ENCODE results near the gene HS3ST3A1. TPM values are rescaled to one million over a fixed set of nuclear protein-coding genes. Genes with fewer than 3 reads are reported as not detected.

HS3ST3A1 gene
- total and polyA plus RNA-seq, 4 experiments from 2014 or later = 1.8 to 4.4 (median 3.1) TPM

- DNase-seq = no peak
Measured at GRCh38 chr17:13640551-13640950, 38.8 kb upstream of the HS3ST3A1 start.

GRCh38 chr17:13638855-13639458 lies 37.2 kb upstream of the HS3ST3A1 start:
- Histone ChIP-seq H3K4me1 (ENCODE audit: insufficient read depth, low read length) (no peaks in the 10 kb centered on the region), H3K9me3 (ENCODE audit: control insufficient read depth in 1 of 2, low read length in 2 of 2) (no peaks in the 10 kb centered on the region), H3K27me3 (ENCODE audit: insufficient read depth, low read length) (no peaks in the 10 kb centered on the region), H3K27ac (ENCODE audit: low read depth, low read length) (no peak overlapping the region), H3K36me3 (ENCODE audit: insufficient read depth, low read length) (no peaks in the 10 kb centered on the region), H3K4me3 (ENCODE audit: low read length in 2 of 2) (no peak overlapping the region)
- Mint-ChIP-seq H3K9me3 (peaks cover 0 to 1% (median 0%) of the 10 kb centered on the region in 8 donors), H3K36me3 (no peaks in the 10 kb centered on the region), H3K4me1 (no peaks in the 10 kb centered on the region), H3K27me3 (peaks cover 0 to 5% of the 10 kb centered on the region in 2 donors), H3K27ac (no peak overlapping the region), H3K4me3 (no peak overlapping the region)
- DNase-seq = no peak
- ChIA-PET CTCF (ENCODE audit: partially characterized antibody) (no interaction called here), POLR2A (ENCODE audit: partially characterized antibody) (no interaction called here)
- intact Hi-C loops (cut with micrococcal nuclease) = no loop called here

More at GRCh38 chr17:13640551-13640950, 38.8 kb upstream of the HS3ST3A1 start:
- H3K4me3 Mint-ChIP-seq = no peak overlapping the region
- Histone ChIP-seq H3K4me1 (ENCODE audit: insufficient read depth, low read length) (no peaks in the 10 kb centered on the region), H3K27me3 (ENCODE audit: insufficient read depth, low read length) (no peaks in the 10 kb centered on the region), H3K4me3 (ENCODE audit: low read length in 2 of 2) (no peak overlapping the region), H3K27ac (ENCODE audit: low read depth, low read length) (no peak overlapping the region), H3K36me3 (ENCODE audit: insufficient read depth, low read length) (no peaks in the 10 kb centered on the region), H3K9me3 (ENCODE audit: control insufficient read depth in 1 of 2, low read length in 2 of 2) (no peaks in the 10 kb centered on the region)
- H3K27me3 Mint-ChIP-seq = peaks cover 0 to 2% of the 10 kb centered on the region in 2 donors
- CTCF ChIA-PET (ENCODE audit: partially characterized antibody) = interaction anchor here (1.0 kb wide), 1 partner anchor 46 kb away, joined by 3 read pairs; no protein-coding TSS in a partner anchor
- POLR2A ChIA-PET (ENCODE audit: partially characterized antibody) = no interaction called here
- intact Hi-C loops (cut with micrococcal nuclease) = no loop called here
- H3K36me3 Mint-ChIP-seq = no peaks in the 10 kb centered on the region
- H3K9me3 Mint-ChIP-seq = peaks cover 0 to 1% (median 0%) of the 10 kb centered on the region in 8 donors
- no peak overlapping the region for H3K27ac Mint-ChIP-seq
- no peaks in the 10 kb centered on the region for H3K4me1 Mint-ChIP-seq

- Histone ChIP-seq H3K27me3 (ENCODE audit: insufficient read depth, low read length) (no peaks in the 10 kb centered on the region), H3K36me3 (ENCODE audit: insufficient read depth, low read length) (no peaks in the 10 kb centered on the region), H3K27ac (ENCODE audit: low read depth, low read length) (no peak overlapping the region), H3K4me3 (ENCODE audit: low read length in 2 of 2) (no peak overlapping the region), H3K4me1 (ENCODE audit: insufficient read depth, low read length) (no peaks in the 10 kb centered on the region), H3K9me3 (ENCODE audit: control insufficient read depth in 1 of 2, low read length in 2 of 2) (no peaks in the 10 kb centered on the region)
- H3K27ac Mint-ChIP-seq = no peak overlapping the region
- H3K4me3 Mint-ChIP-seq = no peak overlapping the region
- H3K9me3 Mint-ChIP-seq = peaks cover 0 to 1% (median 0%) of the 10 kb centered on the region in 8 donors
- no peak for DNase-seq
- ChIA-PET CTCF (ENCODE audit: partially characterized antibody) (no interaction called here), POLR2A (ENCODE audit: partially characterized antibody) (no interaction called here)
- no peaks in the 10 kb centered on the region for H3K4me1 Mint-ChIP-seq
- no peaks in the 10 kb centered on the region for H3K36me3 Mint-ChIP-seq
- intact Hi-C loops (cut with micrococcal nuclease) = no loop called here
- H3K27me3 Mint-ChIP-seq = peaks cover 0 to 5% of the 10 kb centered on the region in 2 donors
Measured at GRCh38 chr17:13636951-13637350, 35.2 kb upstream of the HS3ST3A1 start.

- no peaks in the 10 kb centered on the region for H3K9me3 Mint-ChIP-seq
- H3K27ac Mint-ChIP-seq = no peak overlapping the region
- no peak for DNase-seq
- Histone ChIP-seq H3K27me3 (ENCODE audit: insufficient read depth, low read length) (no peaks in the 10 kb centered on the region), H3K9me3 (ENCODE audit: control insufficient read depth in 1 of 2, low read length in 2 of 2) (no peaks in the 10 kb centered on the region), H3K4me3 (ENCODE audit: low read length in 2 of 2) (no peak overlapping the region), H3K27ac (ENCODE audit: low read depth, low read length) (no peak overlapping the region), H3K36me3 (ENCODE audit: insufficient read depth, low read length) (no peaks in the 10 kb centered on the region), H3K4me1 (ENCODE audit: insufficient read depth, low read length) (no peaks in the 10 kb centered on the region)
- H3K36me3 Mint-ChIP-seq = no peaks in the 10 kb centered on the region
- intact Hi-C loops (cut with micrococcal nuclease) = no loop called here
- H3K4me3 Mint-ChIP-seq = no peak overlapping the region
- POLR2A ChIA-PET (ENCODE audit: partially characterized antibody) = no interaction called here
- CTCF ChIA-PET (ENCODE audit: partially characterized antibody) = interaction anchor here (0.6 kb wide), 1 partner anchor 301 kb away, joined by 3 read pairs; no protein-coding TSS in a partner anchor
- no peaks in the 10 kb centered on the region for H3K4me1 Mint-ChIP-seq
- peaks cover 3 to 5% of the 10 kb centered on the region in 2 donors for H3K27me3 Mint-ChIP-seq
Measured at GRCh38 chr17:13635951-13636350, 34.2 kb upstream of the HS3ST3A1 start.

- Histone ChIP-seq H3K27ac (ENCODE audit: low read depth, low read length) (no peak overlapping the region), H3K36me3 (ENCODE audit: insufficient read depth, low read length) (no peaks in the 10 kb centered on the region), H3K9me3 (ENCODE audit: control insufficient read depth in 1 of 2, low read length in 2 of 2) (no peaks in the 10 kb centered on the region), H3K27me3 (ENCODE audit: insufficient read depth, low read length) (no peaks in the 10 kb centered on the region), H3K4me1 (ENCODE audit: insufficient read depth, low read length) (no peaks in the 10 kb centered on the region), H3K4me3 (ENCODE audit: low read length in 2 of 2) (no peak overlapping the region)
- Mint-ChIP-seq H3K4me3 (no peak overlapping the region), H3K27me3 (peaks cover 3 to 5% of the 10 kb centered on the region in 2 donors), H3K27ac (no peak overlapping the region), H3K9me3 (no peaks in the 10 kb centered on the region), H3K36me3 (no peaks in the 10 kb centered on the region), H3K4me1 (no peaks in the 10 kb centered on the region)
- intact Hi-C loops (cut with micrococcal nuclease) = no loop called here
- POLR2A ChIA-PET (ENCODE audit: partially characterized antibody) = no interaction called here
- DNase-seq = no peak
- CTCF ChIA-PET (ENCODE audit: partially characterized antibody) = no interaction called here
Measured at GRCh38 chr17:13634021-13634420, 32.3 kb upstream of the HS3ST3A1 start.

GRCh38 chr17:13631529-13631928 lies 29.8 kb upstream of the HS3ST3A1 start:
- intact Hi-C loops (cut with micrococcal nuclease) = no loop called here
- Mint-ChIP-seq H3K4me1 (no peaks in the 10 kb centered on the region), H3K9me3 (no peaks in the 10 kb centered on the region), H3K36me3 (no peaks in the 10 kb centered on the region), H3K27ac (no peak overlapping the region), H3K27me3 (peaks cover 3 to 7% of the 10 kb centered on the region in 2 donors), H3K4me3 (no peak overlapping the region)
- no peaks in the 10 kb centered on the region for H3K27me3 ChIP-seq (ENCODE audit: insufficient read depth, low read length)
- H3K36me3 ChIP-seq (ENCODE audit: insufficient read depth, low read length) = no peaks in the 10 kb centered on the region
- H3K4me1 ChIP-seq (ENCODE audit: insufficient read depth, low read length) = no peaks in the 10 kb centered on the region
- no peak overlapping the region for H3K4me3 ChIP-seq (ENCODE audit: low read length in 2 of 2)
- POLR2A ChIA-PET (ENCODE audit: partially characterized antibody) = no interaction called here
- no peak overlapping the region for H3K27ac ChIP-seq (ENCODE audit: low read depth, low read length)
- no peak for DNase-seq
- CTCF ChIA-PET (ENCODE audit: partially characterized antibody) = no interaction called here
- no peaks in the 10 kb centered on the region for H3K9me3 ChIP-seq (ENCODE audit: control insufficient read depth in 1 of 2, low read length in 2 of 2)

- peaks cover 0 to 5% of the 10 kb centered on the region in 2 donors for H3K36me3 Mint-ChIP-seq
- Histone ChIP-seq H3K36me3 (ENCODE audit: insufficient read depth, low read length) (no peaks in the 10 kb centered on the region), H3K27me3 (ENCODE audit: insufficient read depth, low read length) (no peaks in the 10 kb centered on the region), H3K9me3 (ENCODE audit: control insufficient read depth in 1 of 2, low read length in 2 of 2) (no peaks in the 10 kb centered on the region), H3K4me1 (ENCODE audit: insufficient read depth, low read length) (no peaks in the 10 kb centered on the region), H3K4me3 (ENCODE audit: low read length in 2 of 2) (no peak overlapping the region), H3K27ac (ENCODE audit: low read depth, low read length) (no peak overlapping the region)
- no peak for DNase-seq
- ChIA-PET CTCF (ENCODE audit: partially characterized antibody) (interaction anchor here (0.6 kb wide), 1 partner anchor 418 kb away, joined by 3 read pairs; no protein-coding TSS in a partner anchor), POLR2A (ENCODE audit: partially characterized antibody) (no interaction called here)
- intact Hi-C loops (cut with micrococcal nuclease) = no loop called here
- H3K9me3 Mint-ChIP-seq = peaks cover 0 to 7% (median 0%) of the 10 kb centered on the region in 8 donors
- H3K4me3 Mint-ChIP-seq = no peak overlapping the region
- H3K27me3 Mint-ChIP-seq = peaks cover 7 to 12% of the 10 kb centered on the region in 2 donors
- H3K27ac Mint-ChIP-seq = no peak overlapping the region
- no peaks in the 10 kb centered on the region for H3K4me1 Mint-ChIP-seq
Measured at GRCh38 chr17:13626703-13627102, 25.0 kb upstream of the HS3ST3A1 start.

Data from CD4-positive, alpha-beta memory T cell (primary cell).